HepG2 (cell line): ENCODE results near the gene ETFA. TPM values are rescaled to one million over a fixed set of nuclear protein-coding genes. Genes with fewer than 3 reads are reported as not detected.
A peak's percentile ranks its signal among the peaks of the same experiment; 100 is the strongest.

Experiments used
- AKAP8 ChIP-seq: sonication (generic); formaldehyde crosslinking; IDR thresholded peaks from 2 replicates; pipeline ENCODE4 v1.5.1; 2020; ENCODE audit warnings: mild to moderate bottlenecking, missing genetic modification reagents
- ASH2L ChIP-seq: fragments of 300-600, 200-600 bp; sonication (generic); IDR thresholded peaks from 2 replicates; pipeline ENCODE4 v1.7.0; 2017; ENCODE audit warnings: low read depth, mild to moderate bottlenecking, moderate library complexity, mixed read lengths, low read length; ENCODE audit not compliant: insufficient read length
- CBX5 ChIP-seq: sonication (generic); formaldehyde crosslinking; IDR thresholded peaks from 2 replicates; pipeline ENCODE4 v1.4.0; 2020; ENCODE audit warnings: missing genetic modification reagents, borderline replicate concordance
- CC2D1A ChIP-seq: sonication (generic); formaldehyde crosslinking; IDR thresholded peaks from 2 replicates; pipeline ENCODE4 v1.8.1; 2023; ENCODE audit warnings: mild to moderate bottlenecking, missing genetic modification reagents
- CCAR2 ChIP-seq: fragments of 200-400 bp; formaldehyde crosslinking; optimal IDR thresholded peaks from 2 replicates; pipeline ENCODE3; 2018; ENCODE audit warnings: low read depth, mild to moderate bottlenecking, low read length, moderate library complexity
- FLYWCH1 ChIP-seq: sonication (generic); formaldehyde crosslinking; IDR thresholded peaks from 2 replicates; pipeline ENCODE4 v1.8.1; 2023; ENCODE audit warnings: mild to moderate bottlenecking, missing genetic modification reagents
- IRF2 ChIP-seq: IDR thresholded peaks from 2 replicates; pipeline ENCODE4 v1.6.1; 2018; ENCODE audit warnings: missing genetic modification reagents, missing compliant biosample characterization
- JUND ChIP-seq: sonication (generic); formaldehyde crosslinking; IDR thresholded peaks from 2 replicates; pipeline ENCODE4 v1.8.0; 2022; ENCODE audit warnings: mild to moderate bottlenecking, missing genetic modification reagents
- KAT8 ChIP-seq: IDR thresholded peaks from 2 replicates; pipeline ENCODE4 v1.6.1; 2016; ENCODE audit warnings: missing genetic modification reagents, missing compliant biosample characterization
- MAFF ChIP-seq: IDR thresholded peaks from 2 replicates; pipeline ENCODE4 v1.6.1; 2011; ENCODE audit warnings: low read depth, low read length, improper control_type of control experiment
- PRPF4 ChIP-seq: fragments of 200-400 bp; formaldehyde crosslinking; IDR thresholded peaks from 2 replicates; pipeline ENCODE4 v1.6.1; 2016; ENCODE audit warnings: low read length, low read depth; ENCODE audit not compliant: poor library complexity, severe bottlenecking
- TCF12 ChIP-seq, 2 experiments: fragments of 450-650 bp in 1 of 2; sonication (generic) in 1 of 2; formaldehyde crosslinking in 1 of 2; IDR thresholded peaks; 2 replicates each; pipeline versions ENCODE4 v1.6.1 to v1.8.0; 2017 to 2022; ENCODE audit warnings: antibody characterized with exemption in 1 of 2, mild to moderate bottlenecking in 1 of 2, missing genetic modification reagents in 1 of 2, moderate library complexity in 1 of 2
- TEAD3 ChIP-seq: optimal IDR thresholded peaks from 2 replicates; pipeline ENCODE3; 2016; ENCODE audit warnings: borderline replicate concordance
- ZMAT3 ChIP-seq: sonication (generic); formaldehyde crosslinking; conservative IDR thresholded peaks from 2 replicates; pipeline ENCODE4 v1.7.0; 2021; ENCODE audit warnings: missing genetic modification reagents
- ZNF143 ChIP-seq: sonication (generic); formaldehyde crosslinking; IDR thresholded peaks from 2 replicates; pipeline ENCODE4 v1.4.0; 2020; ENCODE audit warnings: missing genetic modification reagents
- ZNF720 ChIP-seq: sonication (generic); formaldehyde crosslinking; IDR thresholded peaks from 2 replicates; pipeline ENCODE4 v1.4.0; 2020; ENCODE audit warnings: missing genetic modification reagents
- ZNF761 ChIP-seq: sonication (generic); formaldehyde crosslinking; conservative IDR thresholded peaks from 2 replicates; pipeline ENCODE4 v1.4.0; 2020; ENCODE audit warnings: mild to moderate bottlenecking, missing genetic modification reagents
- ZNF850 ChIP-seq: sonication (generic); formaldehyde crosslinking; conservative IDR thresholded peaks from 2 replicates; pipeline ENCODE4 v1.9.0; 2021; ENCODE audit warnings: mild to moderate bottlenecking, missing genetic modification reagents
- ZSCAN30 ChIP-seq: sonication (generic); formaldehyde crosslinking; IDR thresholded peaks from 2 replicates; pipeline ENCODE4 v1.5.0; 2020; ENCODE audit warnings: mild to moderate bottlenecking, missing genetic modification reagents
- polyA plus RNA-seq, 8 experiments: library from polyadenylated mRNA; depleted of rRNA in 3 of 8; stranded (reverse) in 7 of 8; unstranded in 1 of 8; fragments of >200 nt; fragmentation: Illumina TruSeq in 4 of 8; extraction: Trizol in 4 of 8; gene quantifications; 2 replicates each; pipeline versions ENCODE4 v1.2.1 to v1.2.3, GENCODE V29; 2011 to 2016; ENCODE audit warnings: low read depth in 4 of 8, missing spikeins in 1 of 8, mixed read lengths in 1 of 8; ENCODE audit not compliant: insufficient read depth in 1 of 8
- total RNA-seq, 5 experiments: library from RNA; depleted of rRNA; stranded (reverse); fragments of >200 nt; fragmentation: Illumina TruSeq; extraction: Trizol; gene quantifications; 2 replicates each; pipeline ENCODE4 v1.2.3, GENCODE V29; 2016; ENCODE audit warnings: low read depth in 1 of 5
- TF ChIP-seq, protein P1 (sequence below): IDR thresholded peaks from 2 replicates; pipeline ENCODE4 v1.6.1; 2016; ENCODE audit warnings: mild to moderate bottlenecking
- TF ChIP-seq, protein P2 (sequence below): fragments of 450-650 bp; IDR thresholded peaks from 2 replicates; pipeline ENCODE4 v1.6.1; 2017; ENCODE audit warnings: mild to moderate bottlenecking
- TF ChIP-seq, protein P3 (sequence below): sonication (generic); formaldehyde crosslinking; IDR thresholded peaks from 2 replicates; pipeline ENCODE4 v1.8.1; 2023; ENCODE audit warnings: missing genetic modification reagents, mild to moderate bottlenecking, borderline replicate concordance
- TF ChIP-seq, protein P4 (sequence below): sonication (generic); formaldehyde crosslinking; IDR thresholded peaks from 2 replicates; pipeline ENCODE4 v1.4.0; 2020; ENCODE audit warnings: mild to moderate bottlenecking, missing genetic modification reagents
- TF ChIP-seq, protein P5 (sequence below): sonication (generic); IDR thresholded peaks from 2 replicates; pipeline ENCODE4 v1.6.1; 2016; ENCODE audit warnings: low read depth, borderline replicate concordance

Gene ETFA
- total and polyA plus RNA-seq, 2 of the 13 experiments (the other 11 are each of a cell fraction or from before 2014, with no cell fraction given) = 291 to 396 TPM

DNA sequence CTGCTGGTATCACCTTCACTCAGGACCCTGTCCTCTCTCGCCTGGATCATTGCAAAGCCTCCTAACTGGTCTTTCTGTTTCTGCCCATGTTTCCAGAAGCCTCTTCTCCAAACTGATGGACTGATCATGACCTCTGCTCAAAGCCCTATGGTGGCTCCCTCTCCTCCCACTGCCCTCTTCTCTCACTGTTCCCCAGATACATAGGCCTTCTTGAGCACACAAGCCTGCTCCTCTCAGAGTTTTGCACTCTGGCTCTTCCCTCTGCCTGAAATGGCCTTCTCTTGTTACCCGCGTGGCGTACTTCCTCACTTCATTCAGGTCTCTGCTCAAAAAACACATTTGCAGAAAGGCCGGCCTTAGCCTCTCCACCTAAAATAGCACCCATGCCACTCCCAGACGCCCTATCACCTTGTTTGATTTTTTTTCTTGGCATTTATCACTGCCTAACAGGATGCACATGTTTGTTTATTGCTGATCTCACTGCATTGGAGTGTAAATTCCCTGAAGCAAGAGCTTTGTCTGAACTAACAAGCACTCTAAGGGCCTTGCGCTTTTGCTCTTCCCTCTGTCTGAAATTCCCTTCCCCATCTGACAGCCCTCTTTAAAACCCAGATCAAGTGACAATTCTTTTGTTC, 1.4 kb upstream of the ETFA start (continued):
- TF ChIP-seq, protein P1, sequence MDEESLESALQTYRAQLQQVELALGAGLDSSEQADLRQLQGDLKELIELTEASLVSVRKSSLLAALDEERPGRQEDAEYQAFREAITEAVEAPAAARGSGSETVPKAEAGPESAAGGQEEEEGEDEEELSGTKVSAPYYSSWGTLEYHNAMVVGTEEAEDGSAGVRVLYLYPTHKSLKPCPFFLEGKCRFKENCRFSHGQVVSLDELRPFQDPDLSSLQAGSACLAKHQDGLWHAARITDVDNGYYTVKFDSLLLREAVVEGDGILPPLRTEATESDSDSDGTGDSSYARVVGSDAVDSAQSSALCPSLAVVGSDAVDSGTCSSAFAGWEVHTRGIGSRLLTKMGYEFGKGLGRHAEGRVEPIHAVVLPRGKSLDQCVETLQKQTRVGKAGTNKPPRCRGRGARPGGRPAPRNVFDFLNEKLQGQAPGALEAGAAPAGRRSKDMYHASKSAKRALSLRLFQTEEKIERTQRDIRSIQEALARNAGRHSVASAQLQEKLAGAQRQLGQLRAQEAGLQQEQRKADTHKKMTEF (CRISPR knock-in tag) = peak; percentile 29; the same call in 1 of the 2 replicates
- TF ChIP-seq TCF12 (IDR thresholded peaks at IDR 0.05) = no peak
- no peak for TF ChIP-seq TCF12 (CRISPR knock-in tag; IDR thresholded peaks at IDR 0.05)
- TF ChIP-seq ZMAT3 (CRISPR knock-in tag) = no peak
- TF ChIP-seq, protein P2, sequence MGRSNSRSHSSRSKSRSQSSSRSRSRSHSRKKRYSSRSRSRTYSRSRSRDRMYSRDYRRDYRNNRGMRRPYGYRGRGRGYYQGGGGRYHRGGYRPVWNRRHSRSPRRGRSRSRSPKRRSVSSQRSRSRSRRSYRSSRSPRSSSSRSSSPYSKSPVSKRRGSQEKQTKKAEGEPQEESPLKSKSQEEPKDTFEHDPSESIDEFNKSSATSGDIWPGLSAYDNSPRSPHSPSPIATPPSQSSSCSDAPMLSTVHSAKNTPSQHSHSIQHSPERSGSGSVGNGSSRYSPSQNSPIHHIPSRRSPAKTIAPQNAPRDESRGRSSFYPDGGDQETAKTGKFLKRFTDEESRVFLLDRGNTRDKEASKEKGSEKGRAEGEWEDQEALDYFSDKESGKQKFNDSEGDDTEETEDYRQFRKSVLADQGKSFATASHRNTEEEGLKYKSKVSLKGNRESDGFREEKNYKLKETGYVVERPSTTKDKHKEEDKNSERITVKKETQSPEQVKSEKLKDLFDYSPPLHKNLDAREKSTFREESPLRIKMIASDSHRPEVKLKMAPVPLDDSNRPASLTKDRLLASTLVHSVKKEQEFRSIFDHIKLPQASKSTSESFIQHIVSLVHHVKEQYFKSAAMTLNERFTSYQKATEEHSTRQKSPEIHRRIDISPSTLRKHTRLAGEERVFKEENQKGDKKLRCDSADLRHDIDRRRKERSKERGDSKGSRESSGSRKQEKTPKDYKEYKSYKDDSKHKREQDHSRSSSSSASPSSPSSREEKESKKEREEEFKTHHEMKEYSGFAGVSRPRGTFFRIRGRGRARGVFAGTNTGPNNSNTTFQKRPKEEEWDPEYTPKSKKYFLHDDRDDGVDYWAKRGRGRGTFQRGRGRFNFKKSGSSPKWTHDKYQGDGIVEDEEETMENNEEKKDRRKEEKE = no peak
- TF ChIP-seq JUND (CRISPR knock-in tag) = peak; percentile 93
- TF ChIP-seq ZNF143 = no peak
- TF ChIP-seq, protein P3, sequence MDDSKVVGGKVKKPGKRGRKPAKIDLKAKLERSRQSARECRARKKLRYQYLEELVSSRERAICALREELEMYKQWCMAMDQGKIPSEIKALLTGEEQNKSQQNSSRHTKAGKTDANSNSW (CRISPR knock-in tag) = no peak
- TF ChIP-seq AKAP8 = no peak
- TF ChIP-seq ZNF761 (CRISPR knock-in tag) = no peak
- TF ChIP-seq CC2D1A (CRISPR knock-in tag) = no peak
- TF ChIP-seq ASH2L = no peak
- TF ChIP-seq CBX5 = no peak
- TF ChIP-seq TEAD3 = peak; percentile 73
- no peak for TF ChIP-seq CCAR2
- TF ChIP-seq ZSCAN30 (CRISPR knock-in tag) = no peak
- TF ChIP-seq ZNF720 (CRISPR knock-in tag) = no peak
- TF ChIP-seq FLYWCH1 (CRISPR knock-in tag) = no peak
- no peak for TF ChIP-seq PRPF4
- TF ChIP-seq MAFF = peak; percentile 18; the same call in 1 of the 2 replicates
- TF ChIP-seq IRF2 = peak; percentile 54; the same call in 1 of the 2 replicates
- TF ChIP-seq, protein P4, sequence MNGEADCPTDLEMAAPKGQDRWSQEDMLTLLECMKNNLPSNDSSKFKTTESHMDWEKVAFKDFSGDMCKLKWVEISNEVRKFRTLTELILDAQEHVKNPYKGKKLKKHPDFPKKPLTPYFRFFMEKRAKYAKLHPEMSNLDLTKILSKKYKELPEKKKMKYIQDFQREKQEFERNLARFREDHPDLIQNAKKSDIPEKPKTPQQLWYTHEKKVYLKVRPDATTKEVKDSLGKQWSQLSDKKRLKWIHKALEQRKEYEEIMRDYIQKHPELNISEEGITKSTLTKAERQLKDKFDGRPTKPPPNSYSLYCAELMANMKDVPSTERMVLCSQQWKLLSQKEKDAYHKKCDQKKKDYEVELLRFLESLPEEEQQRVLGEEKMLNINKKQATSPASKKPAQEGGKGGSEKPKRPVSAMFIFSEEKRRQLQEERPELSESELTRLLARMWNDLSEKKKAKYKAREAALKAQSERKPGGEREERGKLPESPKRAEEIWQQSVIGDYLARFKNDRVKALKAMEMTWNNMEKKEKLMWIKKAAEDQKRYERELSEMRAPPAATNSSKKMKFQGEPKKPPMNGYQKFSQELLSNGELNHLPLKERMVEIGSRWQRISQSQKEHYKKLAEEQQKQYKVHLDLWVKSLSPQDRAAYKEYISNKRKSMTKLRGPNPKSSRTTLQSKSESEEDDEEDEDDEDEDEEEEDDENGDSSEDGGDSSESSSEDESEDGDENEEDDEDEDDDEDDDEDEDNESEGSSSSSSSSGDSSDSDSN (CRISPR knock-in tag) = no peak
- TF ChIP-seq KAT8 (CRISPR knock-in tag) = 0 out of 2 replicates have a peak, but pooled peaks have one; percentile 25
- TF ChIP-seq, protein P5, sequence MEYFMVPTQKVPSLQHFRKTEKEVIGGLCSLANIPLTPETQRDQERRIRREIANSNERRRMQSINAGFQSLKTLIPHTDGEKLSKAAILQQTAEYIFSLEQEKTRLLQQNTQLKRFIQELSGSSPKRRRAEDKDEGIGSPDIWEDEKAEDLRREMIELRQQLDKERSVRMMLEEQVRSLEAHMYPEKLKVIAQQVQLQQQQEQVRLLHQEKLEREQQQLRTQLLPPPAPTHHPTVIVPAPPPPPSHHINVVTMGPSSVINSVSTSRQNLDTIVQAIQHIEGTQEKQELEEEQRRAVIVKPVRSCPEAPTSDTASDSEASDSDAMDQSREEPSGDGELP = no peak
- no peak for TF ChIP-seq ZNF850 (CRISPR knock-in tag)
